Skeletal muscle satellite cell (primary cell): ENCODE measurements around the gene TRIM9.
A peak's percentile ranks its signal among the peaks of the same experiment; 100 is the strongest.
"Not testable (repeated sequence)": the region's sequence is repeated elsewhere in the genome, so short reads cannot be mapped to it uniquely, and the experiment has no call there.

Experiments used
- H3K27me3 ChIP-seq: 2 replicates; pipeline ENCODE4 v1.7.0; 2013; ENCODE audit warnings: low read length; ENCODE audit not compliant: control insufficient read depth, insufficient read depth
- H3K36me3 ChIP-seq: 2 replicates; pipeline ENCODE4 v1.7.0; 2013; ENCODE audit warnings: mild to moderate bottlenecking, control low read depth, low read length; ENCODE audit not compliant: insufficient read depth
- H3K4me1 ChIP-seq: 2 replicates; pipeline ENCODE4 v1.7.0; 2013; ENCODE audit warnings: low read length; ENCODE audit not compliant: control insufficient read depth, insufficient read depth
- H3K4me2 ChIP-seq: 2 replicates; pipeline ENCODE4 v1.7.0; 2013; ENCODE audit warnings: mild to moderate bottlenecking, low read length
- H3K4me3 ChIP-seq: 2 replicates; pipeline ENCODE4 v1.7.0; 2013; ENCODE audit warnings: low read length
- H3K9ac ChIP-seq: 2 replicates; pipeline ENCODE4 v1.7.0; 2013; ENCODE audit warnings: mild to moderate bottlenecking, low read depth, low read length, moderate library complexity
- H3K9me3 ChIP-seq: replicated peaks from 2 replicates; pipeline ENCODE4 v1.7.0; 2013; ENCODE audit warnings: mild to moderate bottlenecking, control low read depth, low read length

The TRIM9 gene

GRCh38 chr14:50954811-50955372 is 140.0 kb downstream of the TRIM9 start:
- H3K36me3 ChIP-seq, result no peaks in the 10 kb centered on the region
- H3K4me3 ChIP-seq, result no peak overlapping the region

GRCh38 chr14:50953502-50953901 is 141.4 kb downstream of the TRIM9 start:
- H3K9me3 ChIP-seq, result no peaks in the 10 kb centered on the region
- H3K4me2 ChIP-seq, result no peak overlapping the region
- no peak overlapping the region for H3K4me3 ChIP-seq
- H3K9ac ChIP-seq, result no peak overlapping the region
- H3K27me3 ChIP-seq, result no peaks in the 10 kb centered on the region
- H3K36me3 ChIP-seq, result no peaks in the 10 kb centered on the region
- H3K4me1 ChIP-seq, result peaks cover 11% of the 10 kb centered on the region

More at GRCh38 chr14:50954811-50955372, 140.0 kb downstream of the TRIM9 start:
- Histone ChIP-seq H3K27me3 (no peaks in the 10 kb centered on the region), H3K4me1 (peaks cover 11% of the 10 kb centered on the region), H3K9me3 (no peaks in the 10 kb centered on the region), H3K4me2 (peak overlapping the region; percentile 44), H3K9ac (peak overlapping the region; percentile 48)

GRCh38 chr14:50951032-50951431 is 143.9 kb downstream of the TRIM9 start:
- Histone ChIP-seq H3K9me3 (no peaks in the 10 kb centered on the region), H3K9ac (no peak overlapping the region), H3K36me3 (no peaks in the 10 kb centered on the region), H3K4me2 (no peak overlapping the region), H3K27me3 (no peaks in the 10 kb centered on the region), H3K4me1 (peaks cover 16% of the 10 kb centered on the region), H3K4me3 (no peak overlapping the region)

- Histone ChIP-seq H3K4me1 (peaks cover 11% of the 10 kb centered on the region), H3K4me2 (no peak overlapping the region), H3K9ac (no peak overlapping the region)
These were observed 146.7 kb downstream of the TRIM9 start for GRCh38 chr14:50948205-50948604.

GRCh38 chr14:50947446-50947845 is 147.5 kb downstream of the TRIM9 start:
- Histone ChIP-seq H3K9me3 (no peaks in the 10 kb centered on the region), H3K27me3 (no peaks in the 10 kb centered on the region), H3K36me3 (no peaks in the 10 kb centered on the region), H3K4me1 (peaks cover 14% of the 10 kb centered on the region), H3K9ac (no peak overlapping the region), H3K4me2 (no peak overlapping the region), H3K4me3 (no peak overlapping the region)

More at GRCh38 chr14:50948205-50948604, 146.7 kb downstream of the TRIM9 start:
- no peak overlapping the region for H3K4me3 ChIP-seq
- H3K27me3 ChIP-seq, result no peaks in the 10 kb centered on the region
- H3K9me3 ChIP-seq, result no peaks in the 10 kb centered on the region
- H3K36me3 ChIP-seq, result no peaks in the 10 kb centered on the region

GRCh38 chr14:50946234-50946935 is 148.5 kb downstream of the TRIM9 start:
- Histone ChIP-seq H3K27me3 (no peaks in the 10 kb centered on the region), H3K4me2 (no peak overlapping the region), H3K9me3 (no peaks in the 10 kb centered on the region), H3K4me3 (no peak overlapping the region), H3K36me3 (no peaks in the 10 kb centered on the region), H3K4me1 (peaks cover 14% of the 10 kb centered on the region), H3K9ac (no peak overlapping the region)

- peak overlapping the region; percentile 78 for H3K9ac ChIP-seq
These were observed 150.1 kb downstream of the TRIM9 start for GRCh38 chr14:50944647-50945413.

GRCh38 chr14:50943943-50944646 is 150.8 kb downstream of the TRIM9 start, which contains the start of gene PYGL:
TSS of gene PYGL (minus strand) at chr14:50944483. CDS start at chr14:50944403, 80 bp downstream.
- Histone ChIP-seq H3K9me3 (no peaks in the 10 kb centered on the region), H3K9ac (peak within 1 kb of the TSS; percentile 78), H3K4me1 (peaks cover 14% of the 10 kb centered on the region), H3K36me3 (no peaks in the 10 kb centered on the region), H3K27me3 (no peaks in the 10 kb centered on the region), H3K4me2 (peak within 1 kb of the TSS; percentile 92), H3K4me3 (peak within 1 kb of the TSS; percentile 98)

More at GRCh38 chr14:50944647-50945413, 150.1 kb downstream of the TRIM9 start:
- peak overlapping the region; percentile 92 for H3K4me2 ChIP-seq
- peak overlapping the region; percentile 98 for H3K4me3 ChIP-seq
- peaks cover 14% of the 10 kb centered on the region for H3K4me1 ChIP-seq
- no peaks in the 10 kb centered on the region for H3K36me3 ChIP-seq
- H3K27me3 ChIP-seq, result no peaks in the 10 kb centered on the region
- H3K9me3 ChIP-seq, result no peaks in the 10 kb centered on the region

- H3K4me2 ChIP-seq, result peak overlapping the region; percentile 92
- H3K36me3 ChIP-seq, result no peaks in the 10 kb centered on the region
- peak overlapping the region; percentile 78 for H3K9ac ChIP-seq
- H3K9me3 ChIP-seq, result no peaks in the 10 kb centered on the region
- peak overlapping the region; percentile 98 for H3K4me3 ChIP-seq
- H3K4me1 ChIP-seq, result peaks cover 17% of the 10 kb centered on the region
- no peaks in the 10 kb centered on the region for H3K27me3 ChIP-seq
These were observed 151.5 kb downstream of the TRIM9 start for GRCh38 chr14:50943261-50943942.

- H3K27me3 ChIP-seq, H3K9ac ChIP-seq, H3K9me3 ChIP-seq, H3K4me2 ChIP-seq, H3K4me3 ChIP-seq, H3K36me3 ChIP-seq: not testable (repeated sequence)
- peaks cover 24% of the 10 kb centered on the region for H3K4me1 ChIP-seq
These were observed 153.3 kb downstream of the TRIM9 start for GRCh38 chr14:50941638-50942037.
